ENCODE measurements around the gene CPEB2.

DNA sequence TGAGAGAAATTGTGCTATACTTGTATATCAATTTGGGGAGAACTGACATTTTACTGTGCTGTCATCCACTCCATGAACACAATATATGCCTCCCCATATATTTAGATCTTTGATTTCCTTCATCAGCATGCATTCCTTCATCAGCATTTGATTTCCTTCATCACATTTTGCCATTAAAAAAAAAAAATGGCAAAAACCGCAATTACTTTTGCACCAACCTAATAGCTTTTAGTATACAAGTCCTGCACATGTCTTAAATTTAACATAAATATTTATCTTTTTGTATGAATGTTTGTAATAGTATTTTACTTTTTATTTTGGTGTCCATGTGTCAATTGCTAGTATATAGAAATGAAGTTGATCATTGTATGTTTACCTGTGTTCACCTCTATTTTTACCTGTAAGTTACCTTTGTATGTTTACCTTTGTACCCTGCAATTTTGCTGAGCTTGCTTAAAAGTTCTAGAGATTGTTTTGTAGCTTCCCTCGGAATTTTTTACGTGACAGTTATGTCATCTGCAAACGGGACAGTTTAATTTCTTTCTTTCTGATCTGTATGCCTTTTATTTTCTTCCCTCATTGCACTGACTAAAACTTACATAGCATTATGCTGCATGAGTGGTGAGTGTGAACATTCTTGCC lies 86.2 kb downstream of the CPEB2 start:
- TF ChIP-seq, protein P1, sequence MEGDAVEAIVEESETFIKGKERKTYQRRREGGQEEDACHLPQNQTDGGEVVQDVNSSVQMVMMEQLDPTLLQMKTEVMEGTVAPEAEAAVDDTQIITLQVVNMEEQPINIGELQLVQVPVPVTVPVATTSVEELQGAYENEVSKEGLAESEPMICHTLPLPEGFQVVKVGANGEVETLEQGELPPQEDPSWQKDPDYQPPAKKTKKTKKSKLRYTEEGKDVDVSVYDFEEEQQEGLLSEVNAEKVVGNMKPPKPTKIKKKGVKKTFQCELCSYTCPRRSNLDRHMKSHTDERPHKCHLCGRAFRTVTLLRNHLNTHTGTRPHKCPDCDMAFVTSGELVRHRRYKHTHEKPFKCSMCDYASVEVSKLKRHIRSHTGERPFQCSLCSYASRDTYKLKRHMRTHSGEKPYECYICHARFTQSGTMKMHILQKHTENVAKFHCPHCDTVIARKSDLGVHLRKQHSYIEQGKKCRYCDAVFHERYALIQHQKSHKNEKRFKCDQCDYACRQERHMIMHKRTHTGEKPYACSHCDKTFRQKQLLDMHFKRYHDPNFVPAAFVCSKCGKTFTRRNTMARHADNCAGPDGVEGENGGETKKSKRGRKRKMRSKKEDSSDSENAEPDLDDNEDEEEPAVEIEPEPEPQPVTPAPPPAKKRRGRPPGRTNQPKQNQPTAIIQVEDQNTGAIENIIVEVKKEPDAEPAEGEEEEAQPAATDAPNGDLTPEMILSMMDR (IDR thresholded peaks at IDR 0.05), result no peak
- no peak for TF ChIP-seq POLR2A (IDR thresholded peaks at IDR 0.05)

All from adrenal gland (tissue), 5 donors.